Fibroblast of lung (primary cell): ENCODE measurements around the gene KIF4B. TPM values are rescaled to one million over a fixed set of nuclear protein-coding genes. Genes with fewer than 3 reads are reported as not detected.

ENCODE experiments used
- DNase-seq, 2 donors: peaks; one replicate each; pipeline versions ENCODE4 v3.0.0 to v3.0.0-alpha.2; 2010; ENCODE audit warnings: low read depth in 2 of 2
- H2AFZ ChIP-seq: 2 replicates; pipeline ENCODE4 v1.5.1; 2012; ENCODE audit warnings: low read length, control low read depth, inconsistent platforms
- H3K27ac ChIP-seq: 2 replicates; pipeline ENCODE4 v1.5.1; 2011; ENCODE audit warnings: low read length, control low read depth; ENCODE audit not compliant: insufficient read depth
- H3K27me3 ChIP-seq: 2 replicates; pipeline ENCODE4 v1.5.1; 2011; ENCODE audit warnings: mild to moderate bottlenecking, low read length; ENCODE audit not compliant: control insufficient read depth, insufficient read depth
- H3K36me3 ChIP-seq: 2 replicates; pipeline ENCODE4 v1.5.1; 2011; ENCODE audit warnings: low read length; ENCODE audit not compliant: control insufficient read depth, insufficient read depth
- H3K4me1 ChIP-seq: 2 replicates; pipeline ENCODE4 v1.5.1; 2011; ENCODE audit warnings: low read length; ENCODE audit not compliant: control insufficient read depth, insufficient read depth; ENCODE audit errors: extremely low read depth
- H3K4me2 ChIP-seq: 2 replicates; pipeline ENCODE4 v1.5.1; 2011; ENCODE audit warnings: low read length, control low read depth; ENCODE audit not compliant: insufficient read depth; ENCODE audit errors: extremely low read depth
- H3K4me3 ChIP-seq, 4 experiments: fragments of 200-600 bp in 1 of 4; sonication (generic) in 1 of 4; replicated peaks in 1 of 4; 2 replicates each; pipeline ENCODE4 v1.5.1; 2011 to 2016; ENCODE audit warnings: low read length in 4 of 4, low read depth in 3 of 4, mild to moderate bottlenecking in 3 of 4, control low read depth in 2 of 4, inconsistent platforms in 1 of 4, mixed read lengths in 1 of 4; ENCODE audit not compliant: insufficient read depth in 1 of 4; ENCODE audit errors: control extremely low read depth in 1 of 4
- H3K79me2 ChIP-seq: 2 replicates; pipeline ENCODE4 v1.5.1; 2012; ENCODE audit warnings: mild to moderate bottlenecking, low read length, inconsistent platforms; ENCODE audit not compliant: control insufficient read depth, insufficient read depth
- H3K9ac ChIP-seq: 2 replicates; pipeline ENCODE4 v1.5.1; 2011; ENCODE audit warnings: mild to moderate bottlenecking, low read length, control low read depth; ENCODE audit not compliant: insufficient read depth
- H3K9me3 ChIP-seq: 2 replicates; pipeline ENCODE4 v1.5.1; 2012; ENCODE audit warnings: low read depth, low read length; ENCODE audit not compliant: control insufficient read depth, insufficient read depth
- H4K20me1 ChIP-seq: 2 replicates; pipeline ENCODE4 v1.5.1; 2011; ENCODE audit warnings: low read length; ENCODE audit not compliant: control insufficient read depth, insufficient read depth; ENCODE audit errors: extremely low read depth
- CTCF ChIP-seq, 2 donors: IDR thresholded peaks in 1 of 2; conservative IDR thresholded peaks in 1 of 2; 1 replicate in 1 of 2; 2 replicates in 1 of 2; pipeline ENCODE4 v1.5.1; 2011 to 2012; ENCODE audit warnings: low read length in 2 of 2, control low read depth in 1 of 2, inconsistent platforms in 1 of 2, low read depth in 1 of 2, mild to moderate bottlenecking in 1 of 2
- EZH2 ChIP-seq: IDR thresholded peaks from 2 replicates; pipeline ENCODE4 v1.5.1; 2012; ENCODE audit warnings: low read length, control low read depth, mild to moderate bottlenecking; ENCODE audit errors: missing control alignments
- polyA plus RNA-seq, 2 donors: library from polyadenylated mRNA; depleted of rRNA in 1 of 2; stranded (reverse) in 1 of 2; unstranded in 1 of 2; fragments of >200 nt; gene quantifications; 2 replicates each; pipeline ENCODE4 v1.2.1, GENCODE V29; 2011 to 2012; ENCODE audit warnings: missing spikeins in 1 of 2
- total RNA-seq: library from RNA; depleted of rRNA; stranded (reverse); fragments of >200 nt; gene quantifications from 2 replicates; pipeline ENCODE4 v1.2.1, GENCODE V29; 2014

KIF4B gene
- total and polyA plus RNA-seq, 2 donors (not counting 1 experiment from before 2014, with no cell fraction given) = under 0.01 to 0.01 TPM

- H3K4me3 ChIP-seq = no peak overlapping the region
- no peaks in the 10 kb centered on the region for H4K20me1 ChIP-seq
- no peak overlapping the region for H3K9ac ChIP-seq
- no peaks in the 10 kb centered on the region for H3K9me3 ChIP-seq
- no peaks in the 10 kb centered on the region for H3K27me3 ChIP-seq
- H3K27ac ChIP-seq = no peak overlapping the region
- H3K4me2 ChIP-seq = no peak overlapping the region
- H3K4me1 ChIP-seq = no peaks in the 10 kb centered on the region
- no peaks in the 10 kb centered on the region for H3K79me2 ChIP-seq
- DNase-seq = no peak
- TF ChIP-seq EZH2 = no peak
- no peak for TF ChIP-seq CTCF (conservative IDR thresholded peaks at IDR 0.05 in 1 of 2, IDR thresholded peaks at IDR 0.05 in 1 of 2; ENCODE audit: low read depth in 1 of 2, low read length in 2 of 2)
- no peak overlapping the region for H2AFZ ChIP-seq
- H3K36me3 ChIP-seq = no peaks in the 10 kb centered on the region
These were observed 4.1 kb downstream of the KIF4B start for GRCh38 chr5:155017610-155018009.

- no peak overlapping the region for H2AFZ ChIP-seq
- DNase-seq = no peak
- no peak overlapping the region for H3K27ac ChIP-seq
- TF ChIP-seq CTCF (conservative IDR thresholded peaks at IDR 0.05 in 1 of 2, IDR thresholded peaks at IDR 0.05 in 1 of 2; ENCODE audit: low read depth in 1 of 2, low read length in 2 of 2) (no peak), EZH2 (no peak)
- no peak overlapping the region for H3K9ac ChIP-seq
- H3K4me2 ChIP-seq = no peak overlapping the region
- no peaks in the 10 kb centered on the region for H3K9me3 ChIP-seq
- no peaks in the 10 kb centered on the region for H3K36me3 ChIP-seq
- no peaks in the 10 kb centered on the region for H3K27me3 ChIP-seq
- H3K4me3 ChIP-seq = no peak overlapping the region
- no peaks in the 10 kb centered on the region for H3K79me2 ChIP-seq
- H3K4me1 ChIP-seq = no peaks in the 10 kb centered on the region
- no peaks in the 10 kb centered on the region for H4K20me1 ChIP-seq
These were observed 6.2 kb downstream of the KIF4B start for GRCh38 chr5:155019601-155020226.

GRCh38 chr5:155021842-155022241 is 8.3 kb downstream of the KIF4B start:
- DNase-seq = no peak
- Histone ChIP-seq H3K4me3 (no peak overlapping the region), H3K4me2 (no peak overlapping the region), H3K9ac (no peak overlapping the region), H4K20me1 (no peaks in the 10 kb centered on the region), H3K36me3 (no peaks in the 10 kb centered on the region), H3K27me3 (no peaks in the 10 kb centered on the region), H3K79me2 (no peaks in the 10 kb centered on the region), H3K27ac (no peak overlapping the region), H2AFZ (no peak overlapping the region), H3K4me1 (no peaks in the 10 kb centered on the region), H3K9me3 (no peaks in the 10 kb centered on the region)
- TF ChIP-seq EZH2 (no peak), CTCF (conservative IDR thresholded peaks at IDR 0.05 in 1 of 2, IDR thresholded peaks at IDR 0.05 in 1 of 2; ENCODE audit: low read depth in 1 of 2, low read length in 2 of 2) (no peak)
